OCI-LY1 (cell line): ENCODE measurements around the gene TMEM35A.

Source experiments
- H2AFZ ChIP-seq: fragments of 200-600 bp; sonication (generic), shearing (Covaris generic); 2 replicates; pipeline ENCODE4 v1.6.0; 2014; ENCODE audit warnings: antibody characterized with exemption, mild to moderate bottlenecking, low read length
- H3F3A ChIP-seq: fragments of 200-600 bp; sonication (generic), shearing (Covaris generic); 2 replicates; pipeline ENCODE4 v1.6.0; 2014; ENCODE audit warnings: mild to moderate bottlenecking, antibody characterized with exemption, low read length, moderate library complexity; ENCODE audit not compliant: insufficient read depth
- H3K27ac ChIP-seq: fragments of 200-600 bp; sonication (generic); 2 replicates; pipeline ENCODE4 v1.5.1; 2014; ENCODE audit warnings: low read length, mixed run types, mild to moderate bottlenecking, low read depth; ENCODE audit not compliant: poor library complexity, severe bottlenecking
- H3K27me3 ChIP-seq: fragments of 200-600 bp; sonication (generic); 2 replicates; pipeline ENCODE4 v1.6.0; 2014; ENCODE audit warnings: antibody characterized with exemption, mild to moderate bottlenecking, low read length, moderate library complexity; ENCODE audit not compliant: insufficient read depth
- H3K36me3 ChIP-seq: fragments of 200-600 bp; sonication (generic); 2 replicates; pipeline ENCODE4 v1.6.1; 2014; ENCODE audit warnings: mild to moderate bottlenecking, antibody characterized with exemption, low read length, moderate library complexity, mixed read lengths; ENCODE audit not compliant: insufficient read depth
- H3K4me1 ChIP-seq: fragments of 200-600 bp; sonication (generic); 2 replicates; pipeline ENCODE4 v1.5.1; 2014; ENCODE audit warnings: mild to moderate bottlenecking, low read length, moderate library complexity; ENCODE audit not compliant: insufficient read depth, severe bottlenecking
- H3K4me2 ChIP-seq: fragments of 200-600 bp; sonication (generic), shearing (Covaris generic); 2 replicates; pipeline ENCODE4 v1.6.1; 2014; ENCODE audit warnings: low read length
- H3K4me3 ChIP-seq: fragments of 200-600 bp; sonication (generic); 2 replicates; pipeline ENCODE4 v1.5.1; 2014; ENCODE audit warnings: low read length, low read depth, mild to moderate bottlenecking, mixed read lengths; ENCODE audit not compliant: poor library complexity, severe bottlenecking
- H3K79me2 ChIP-seq: fragments of 200-600 bp; shearing (Covaris generic); 2 replicates; pipeline ENCODE4 v1.6.1; 2016; ENCODE audit warnings: mixed run types, low read length, mixed read lengths; ENCODE audit not compliant: insufficient read depth
- H3K9ac ChIP-seq: fragments of 200-600 bp; sonication (generic), shearing (Covaris generic); 2 replicates; pipeline ENCODE4 v1.6.1; 2014; ENCODE audit warnings: mild to moderate bottlenecking, low read length, mixed read lengths
- H3K9me2 ChIP-seq: fragments of 200-600 bp; sonication (generic), shearing (Covaris generic); 2 replicates; pipeline ENCODE4 v1.6.1; 2014; ENCODE audit warnings: low read depth, mild to moderate bottlenecking, low read length, mixed read lengths
- H3K9me3 ChIP-seq: fragments of 200-600 bp; shearing (Covaris generic); 2 replicates; pipeline ENCODE4 v1.6.1; 2014; ENCODE audit warnings: low read length, mixed read lengths
- H4K20me1 ChIP-seq: fragments of 200-600 bp; sonication (generic), shearing (Covaris generic); 2 replicates; pipeline ENCODE4 v1.6.0; 2016; ENCODE audit warnings: mild to moderate bottlenecking, low read length; ENCODE audit not compliant: insufficient read depth
- CTCF ChIP-seq: fragments of 200-600 bp; sonication (generic), shearing (Covaris generic); IDR thresholded peaks from 2 replicates; pipeline ENCODE4 v1.5.1; 2017; ENCODE audit warnings: mild to moderate bottlenecking, antibody characterized with exemption, low read length, moderate library complexity, mixed read lengths
- EZH2 ChIP-seq: fragments of 200-600 bp; sonication (generic), shearing (Covaris generic); IDR thresholded peaks from 2 replicates; pipeline ENCODE4 v1.8.0; 2017; ENCODE audit warnings: borderline replicate concordance, mixed run types, mild to moderate bottlenecking, antibody characterized with exemption, low read length, moderate library complexity, mixed read lengths

Gene TMEM35A

GRCh38 chrX:101078716-101079598, at the start of gene TMEM35A:
Gene TMEM35A, plus strand, starts transcription at chrX:101078879. Its CDS starts 124 bp downstream, at chrX:101079003.
- Histone ChIP-seq H3K9me2 (no peaks in the 10 kb centered on the region), H3K4me3 (no peak within 1 kb of the TSS), H2AFZ (no peak within 1 kb of the TSS), H3F3A (no peaks in the 10 kb centered on the region), H3K9ac (no peak within 1 kb of the TSS), H3K9me3 (no peaks in the 10 kb centered on the region), H3K27ac (no peak within 1 kb of the TSS), H3K36me3 (no peaks in the 10 kb centered on the region), H3K4me2 (no peak within 1 kb of the TSS), H3K4me1 (no peaks in the 10 kb centered on the region), H3K27me3 (no peaks in the 10 kb centered on the region), H3K79me2 (no peaks in the 10 kb centered on the region), H4K20me1 (no peaks in the 10 kb centered on the region)
- TF ChIP-seq CTCF (no peak), EZH2 (no peak)

GRCh38 chrX:101029665-101030064, 49.0 kb upstream of the TMEM35A start:
- no peaks in the 10 kb centered on the region for H3K4me1 ChIP-seq
- no peaks in the 10 kb centered on the region for H3F3A ChIP-seq
- H3K9ac ChIP-seq, result no peak overlapping the region
- no peak overlapping the region for H3K4me3 ChIP-seq
- H3K27me3 ChIP-seq, result no peaks in the 10 kb centered on the region
- H3K36me3 ChIP-seq, result peaks cover 14% of the 10 kb centered on the region
- no peaks in the 10 kb centered on the region for H3K79me2 ChIP-seq
- H2AFZ ChIP-seq, result no peak overlapping the region
- H3K4me2 ChIP-seq, result no peak overlapping the region
- TF ChIP-seq EZH2, result no peak
- TF ChIP-seq CTCF, result no peak
- no peaks in the 10 kb centered on the region for H3K9me2 ChIP-seq
- no peaks in the 10 kb centered on the region for H3K9me3 ChIP-seq
- H3K27ac ChIP-seq, result no peak overlapping the region
- no peaks in the 10 kb centered on the region for H4K20me1 ChIP-seq

- Histone ChIP-seq H3K4me3 (no peak overlapping the region), H4K20me1 (no peaks in the 10 kb centered on the region), H3F3A (no peaks in the 10 kb centered on the region), H3K9me2 (no peaks in the 10 kb centered on the region), H3K4me2 (no peak overlapping the region), H3K9me3 (no peaks in the 10 kb centered on the region), H3K36me3 (peaks cover 35% of the 10 kb centered on the region), H3K27ac (no peak overlapping the region), H3K9ac (no peak overlapping the region), H3K27me3 (no peaks in the 10 kb centered on the region), H3K4me1 (no peaks in the 10 kb centered on the region), H2AFZ (no peak overlapping the region), H3K79me2 (no peaks in the 10 kb centered on the region)
- TF ChIP-seq CTCF (no peak), EZH2 (no peak)
Measured at GRCh38 chrX:101037231-101037630, 41.4 kb upstream of the TMEM35A start.
